HUES48 (cell line): ENCODE results near the gene SLC22A17.

ENCODE experiments used
- H3K27ac ChIP-seq: one replicate; pipeline ENCODE4 v1.7.0; 2013; ENCODE audit warnings: low read depth, low read length, inconsistent platforms
- H3K27me3 ChIP-seq: 2 replicates; pipeline ENCODE4 v1.6.1; 2013; ENCODE audit warnings: mild to moderate bottlenecking, low read length; ENCODE audit not compliant: control insufficient read depth, insufficient read depth
- H3K36me3 ChIP-seq: 2 replicates; pipeline ENCODE4 v1.6.1; 2013; ENCODE audit warnings: low read length; ENCODE audit not compliant: control insufficient read depth, insufficient read depth
- H3K4me1 ChIP-seq: 2 replicates; pipeline ENCODE4 v1.6.1; 2013; ENCODE audit warnings: mild to moderate bottlenecking, low read length; ENCODE audit not compliant: control insufficient read depth, insufficient read depth
- H3K4me3 ChIP-seq: 2 replicates; pipeline ENCODE4 v1.5.1; 2013; ENCODE audit warnings: mild to moderate bottlenecking, low read depth, low read length
- H3K9ac ChIP-seq: 2 replicates; pipeline ENCODE4 v1.6.1; 2013; ENCODE audit warnings: mild to moderate bottlenecking, low read depth, low read length, moderate library complexity
- H3K9me3 ChIP-seq: 2 replicates; pipeline ENCODE4 v1.6.1; 2013; ENCODE audit warnings: low read length; ENCODE audit not compliant: control insufficient read depth, insufficient read depth

Gene SLC22A17

GRCh38 chr14:23351681-23352505 lies 794 bp downstream of the SLC22A17 start:
- Histone ChIP-seq H3K27me3 (peaks cover 26% of the 10 kb centered on the region), H3K9me3 (no peaks in the 10 kb centered on the region), H3K4me1 (no peaks in the 10 kb centered on the region), H3K9ac (no peak overlapping the region), H3K4me3 (peak overlapping the region; percentile 80), H3K27ac (no peak overlapping the region), H3K36me3 (peaks cover 7% of the 10 kb centered on the region)

- no peak overlapping the region for H3K27ac ChIP-seq
- H3K4me1 ChIP-seq: no peaks in the 10 kb centered on the region
- H3K36me3 ChIP-seq: no peaks in the 10 kb centered on the region
- no peak overlapping the region for H3K9ac ChIP-seq
- H3K27me3 ChIP-seq: peaks cover 26% of the 10 kb centered on the region
- no peaks in the 10 kb centered on the region for H3K9me3 ChIP-seq
- H3K4me3 ChIP-seq: no peak overlapping the region
Observed at GRCh38 chr14:23349156-23349845, 3.4 kb downstream of the SLC22A17 start.

GRCh38 chr14:23348297-23348655 lies 4.4 kb downstream of the SLC22A17 start:
- Histone ChIP-seq H3K4me3 (no peak overlapping the region), H3K9ac (no peak overlapping the region), H3K36me3 (no peaks in the 10 kb centered on the region), H3K27me3 (peaks cover 17% of the 10 kb centered on the region), H3K9me3 (no peaks in the 10 kb centered on the region), H3K27ac (no peak overlapping the region), H3K4me1 (no peaks in the 10 kb centered on the region)

DNA sequence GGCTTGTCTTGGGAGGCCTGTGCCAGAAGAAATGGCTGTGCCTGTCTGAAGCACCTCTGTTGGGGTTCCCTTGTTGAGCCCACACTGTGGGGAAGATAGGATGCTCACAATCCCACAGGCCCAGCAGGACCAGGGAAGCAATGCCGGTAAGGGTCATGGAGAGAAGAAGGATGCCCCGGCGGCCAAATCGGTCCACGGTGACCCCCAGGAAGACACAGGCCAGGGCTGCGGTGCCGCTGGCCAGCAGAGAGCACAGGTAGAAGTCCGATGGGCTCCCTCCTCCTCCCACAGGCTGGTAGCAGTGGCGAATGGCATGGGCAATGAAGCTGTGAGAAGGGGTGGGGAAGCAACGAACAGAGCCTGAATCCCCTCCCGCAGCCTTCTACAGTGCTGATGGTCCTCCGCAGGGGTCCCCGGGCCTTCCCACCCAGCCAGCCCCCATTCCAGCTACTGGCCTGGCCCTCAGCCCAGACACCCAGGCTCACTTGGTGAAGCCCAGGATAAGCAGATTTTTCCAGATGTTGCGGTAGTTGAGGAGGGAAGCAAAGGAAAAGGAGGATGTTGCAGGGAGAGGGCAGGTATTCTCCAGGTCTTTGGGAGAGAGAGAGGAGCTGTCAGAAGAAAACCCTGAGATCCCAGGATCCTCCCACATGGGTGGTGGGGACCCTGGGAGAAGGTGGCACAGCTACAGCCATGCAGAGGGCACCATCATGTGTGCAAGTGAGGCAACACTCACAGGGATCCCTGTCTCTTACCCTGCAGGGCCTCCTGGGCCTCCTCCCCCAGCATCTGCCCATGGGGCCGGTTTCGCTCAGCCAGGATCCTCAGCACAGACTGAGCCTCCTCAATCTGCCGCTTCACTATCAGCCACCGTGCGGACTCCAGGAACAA lies 5.0 kb downstream of the SLC22A17 start:
- H3K9ac ChIP-seq: no peak overlapping the region
- no peak overlapping the region for H3K27ac ChIP-seq
- peaks cover 14% of the 10 kb centered on the region for H3K27me3 ChIP-seq
- no peaks in the 10 kb centered on the region for H3K9me3 ChIP-seq
- H3K4me3 ChIP-seq: no peak overlapping the region
- no peaks in the 10 kb centered on the region for H3K4me1 ChIP-seq
- H3K36me3 ChIP-seq: no peaks in the 10 kb centered on the region

DNA sequence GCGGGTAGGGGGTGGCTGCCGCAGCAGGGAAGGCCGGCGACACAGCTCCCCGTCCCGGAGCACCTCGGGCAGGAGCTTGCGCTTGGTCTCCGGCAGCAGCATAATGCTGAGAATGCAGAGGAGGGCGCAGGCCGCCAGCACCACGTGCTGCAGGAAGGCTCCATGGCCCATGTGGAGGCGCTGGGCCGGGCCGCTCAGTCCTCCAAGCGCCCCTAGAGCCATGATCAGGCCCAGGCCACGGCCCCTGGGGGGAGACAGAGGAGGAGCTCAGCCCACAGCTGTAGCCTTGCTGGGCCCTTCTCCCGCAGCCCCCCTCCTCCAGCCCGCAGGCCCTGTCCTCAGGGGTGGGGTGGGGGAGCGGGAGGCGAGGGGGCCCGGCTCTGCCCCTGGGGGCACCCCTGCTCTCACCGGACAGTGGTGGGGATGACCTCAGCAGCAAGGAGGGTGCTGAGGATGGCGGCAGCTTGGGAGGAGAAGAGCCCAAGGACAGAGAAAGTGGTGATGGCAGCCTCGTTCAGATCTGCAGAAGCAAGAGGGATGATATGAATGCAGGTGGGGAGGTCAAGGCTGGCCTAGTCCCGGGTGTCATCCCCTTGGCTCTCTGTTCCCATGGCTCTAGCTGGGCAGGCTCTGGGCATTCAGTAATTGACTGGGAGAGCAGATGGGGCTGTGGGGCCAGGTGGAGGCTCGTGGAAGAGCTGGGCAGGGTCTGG lies 5.8 kb downstream of the SLC22A17 start:
- no peaks in the 10 kb centered on the region for H3K9me3 ChIP-seq
- no peak overlapping the region for H3K27ac ChIP-seq
- H3K4me3 ChIP-seq: no peak overlapping the region
- peaks cover 12% of the 10 kb centered on the region for H3K27me3 ChIP-seq
- H3K4me1 ChIP-seq: no peaks in the 10 kb centered on the region
- H3K36me3 ChIP-seq: no peaks in the 10 kb centered on the region
- H3K9ac ChIP-seq: no peak overlapping the region

DNA sequence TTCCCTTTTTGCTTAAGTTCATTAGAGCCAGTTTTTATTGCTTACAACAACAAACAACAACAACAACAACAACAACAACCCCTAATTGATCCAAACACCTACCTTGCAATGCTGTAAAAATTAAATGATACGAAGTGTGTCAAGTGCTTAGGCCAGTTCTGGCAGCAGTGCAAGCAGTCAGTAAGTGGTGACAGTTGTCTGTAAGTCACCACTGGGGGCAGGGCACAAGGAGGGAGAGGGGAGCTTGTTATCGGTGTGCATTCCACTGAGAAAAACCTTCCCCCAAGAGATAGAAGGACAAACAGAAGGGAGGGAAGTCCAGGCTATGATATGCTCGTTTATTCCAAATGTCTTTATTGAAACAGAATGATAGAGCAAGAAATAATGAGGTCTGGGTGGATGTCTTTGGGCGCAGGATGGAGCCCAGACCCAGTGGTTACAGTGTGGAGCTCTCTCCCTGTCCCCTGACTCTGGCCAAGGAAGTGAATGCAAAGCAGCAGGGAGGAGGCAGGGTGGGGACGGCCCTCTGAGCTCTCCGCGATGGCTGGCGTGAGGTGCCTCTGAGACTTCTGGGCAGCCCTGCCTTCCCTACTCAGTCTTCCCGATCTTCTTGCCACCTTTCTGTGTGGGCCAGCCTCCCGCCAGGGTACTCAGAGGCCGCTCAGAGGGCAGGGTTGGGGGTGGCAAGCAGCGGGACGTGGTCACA lies 6.5 kb downstream of the SLC22A17 start:
- H3K27ac ChIP-seq: no peak overlapping the region
- H3K9ac ChIP-seq: no peak overlapping the region
- H3K9me3 ChIP-seq: peaks cover 2% of the 10 kb centered on the region
- no peak overlapping the region for H3K4me3 ChIP-seq
- H3K4me1 ChIP-seq: no peaks in the 10 kb centered on the region
- H3K27me3 ChIP-seq: peaks cover 5% of the 10 kb centered on the region; the same call in 1 of the 2 replicates
- H3K36me3 ChIP-seq: no peaks in the 10 kb centered on the region

GRCh38 chr14:23344481-23344880 lies 8.2 kb downstream of the SLC22A17 start:
- Histone ChIP-seq H3K4me3 (no peak overlapping the region), H3K9me3 (peaks cover 18% of the 10 kb centered on the region), H3K27ac (no peak overlapping the region), H3K27me3 (no peaks in the 10 kb centered on the region), H3K36me3 (no peaks in the 10 kb centered on the region), H3K9ac (no peak overlapping the region), H3K4me1 (no peaks in the 10 kb centered on the region)

DNA sequence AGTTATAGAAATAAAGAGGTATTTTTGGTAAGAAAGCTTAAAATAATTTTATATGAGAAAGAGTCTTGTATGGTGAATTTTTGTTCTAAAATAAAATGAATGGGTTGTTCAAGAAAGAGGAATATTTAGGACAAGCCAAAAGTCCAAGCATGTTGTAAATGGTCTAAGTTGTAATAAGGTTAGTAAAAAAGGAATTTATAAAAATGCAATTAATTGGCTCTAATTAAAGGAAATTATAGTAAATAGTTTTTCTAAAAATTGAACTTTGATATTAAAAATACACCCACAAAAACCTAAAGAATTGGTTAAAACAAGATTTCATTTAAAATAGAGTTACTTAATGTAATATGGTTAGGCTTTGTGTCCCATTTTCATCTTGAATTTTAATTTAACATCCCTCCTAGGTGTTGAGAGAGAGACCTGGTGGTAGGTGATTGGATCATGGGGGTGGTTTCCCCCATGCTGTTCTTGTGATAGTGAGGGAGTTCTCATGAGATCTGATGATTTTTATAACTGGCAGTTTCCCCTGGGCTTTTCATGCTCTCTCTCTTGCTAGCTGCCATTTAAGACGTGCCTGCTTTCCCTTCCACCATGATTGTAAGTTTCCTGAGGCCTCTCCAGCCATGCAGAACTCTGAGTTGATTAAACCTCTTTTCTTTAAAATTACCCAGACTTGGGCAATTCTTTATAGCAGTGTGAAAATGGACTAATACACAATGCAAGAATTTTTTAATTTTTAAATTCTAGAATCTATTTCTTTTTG lies 13.0 kb downstream of the SLC22A17 start:
- Histone ChIP-seq H3K4me1 (no peaks in the 10 kb centered on the region), H3K9me3 (peaks cover 27% of the 10 kb centered on the region), H3K27ac (no peak overlapping the region), H3K4me3 (no peak overlapping the region), H3K27me3 (no peaks in the 10 kb centered on the region; the same call in 1 of the 2 replicates), H3K9ac (no peak overlapping the region), H3K36me3 (no peaks in the 10 kb centered on the region)

DNA sequence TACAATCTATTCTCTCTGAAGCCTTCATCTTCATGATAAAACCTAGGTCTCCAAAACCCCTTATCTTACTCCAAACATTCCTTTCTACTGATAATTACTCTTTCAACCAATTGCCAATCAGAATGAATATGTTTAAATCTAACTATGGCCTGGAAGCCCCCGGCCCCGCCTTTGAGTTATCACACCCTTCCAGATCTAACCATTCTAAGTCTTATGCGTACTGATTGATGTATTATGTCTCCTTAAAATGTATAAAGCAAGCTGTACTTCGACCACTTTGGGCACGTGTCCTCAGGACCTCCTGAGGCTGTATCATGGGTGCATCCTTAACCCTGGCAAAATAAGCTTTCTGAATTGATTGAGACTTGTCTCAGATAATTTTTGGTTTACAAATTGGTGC lies 17.1 kb downstream of the SLC22A17 start:
- Histone ChIP-seq H3K27ac (no peak overlapping the region), H3K36me3 (no peaks in the 10 kb centered on the region), H3K4me3 (no peak overlapping the region), H3K4me1 (no peaks in the 10 kb centered on the region), H3K9ac (no peak overlapping the region), H3K27me3 (no peaks in the 10 kb centered on the region; the same call in 1 of the 2 replicates), H3K9me3 (peaks cover 19% of the 10 kb centered on the region; the same call in 1 of the 2 replicates)
